ENCODE data around the gene SGSM1. TPM values are rescaled to one million over a fixed set of nuclear protein-coding genes. Genes with fewer than 3 reads are reported as not detected.

Gene SGSM1
- total and polyA plus RNA-seq, 10 of the 15 experiments (the other 5 are each of a cell fraction or from before 2014, with no cell fraction given) = not detected

- TF ChIP-seq EZH2 (IDR thresholded peaks at IDR 0.05; ENCODE audit: borderline replicate concordance, control insufficient read depth, low read depth, low read length) = no peak
- TF ChIP-seq NR2C1 (IDR thresholded peaks at IDR 0.05) = no peak
- no peak for TF ChIP-seq HDGF (IDR thresholded peaks at IDR 0.05)
- TF ChIP-seq ZNF207 (IDR thresholded peaks at IDR 0.05; ENCODE audit: borderline replicate concordance) = no peak
- TF ChIP-seq NFIC (IDR thresholded peaks at IDR 0.05; ENCODE audit: low read depth, low read length) = no peak
- TF ChIP-seq EP300 (IDR thresholded peaks at IDR 0.05; ENCODE audit: borderline replicate concordance in 1 of 2, control insufficient read depth in 1 of 2, low read depth in 2 of 2, low read length in 2 of 2) = no peak
- no peak for TF ChIP-seq POLR2AphosphoS5 (IDR thresholded peaks at IDR 0.05; ENCODE audit: low read length)
Measured at GRCh38 chr22:24975813-24976341, 169.9 kb downstream of the SGSM1 start (continued).

GRCh38 chr22:24976442-24977218, 170.6 kb downstream of the SGSM1 start:
- H3K9me3 ChIP-seq (replicated peaks; ENCODE audit: control insufficient read depth, insufficient read depth, low read length) = no peaks in the 10 kb centered on the region
- in situ Hi-C loops (cut with MboI) (no loop called here), intact Hi-C loops (cut with micrococcal nuclease; ENCODE audit: unreplicated experiment) (no loop called here)
- H3K27me3 ChIP-seq (replicated peaks in 1 of 2; ENCODE audit: control insufficient read depth in 2 of 2, insufficient read depth in 2 of 2, low read length in 1 of 2) = no peaks in the 10 kb centered on the region
- H3K4me3 ChIP-seq = no peak overlapping the region
- no peak overlapping the region for H3K27ac ChIP-seq (ENCODE audit: control insufficient read depth, insufficient read depth)
- RAD21 ChIA-PET (ENCODE audit: unreplicated experiment) = no interaction called here
- FAIRE-seq (no peak), DNase-seq (ENCODE audit: low read depth, low spot score) (no peak), ATAC-seq (no peak)
- no peaks in the 10 kb centered on the region for H3K4me1 ChIP-seq (ENCODE audit: control insufficient read depth, insufficient read depth, low read length)
- SMC1A ChIA-PET (ENCODE audit: uncharacterized antibody, unreplicated experiment) = no interaction called here
- POLR2A ChIA-PET = no interaction called here
- no peak overlapping the region for H3K9ac ChIP-seq (ENCODE audit: control insufficient read depth, insufficient read depth, low read length)
- CTCF ChIA-PET = no interaction called here
- no TSS peak for BruUV-seq (replicated peaks)
- no peaks in the 10 kb centered on the region for H3K79me2 ChIP-seq (ENCODE audit: control insufficient read depth, insufficient read depth, low read length)
- WGBS (ENCODE audit: insufficient coverage, insufficient replicate concordance, low lambda C conversion rate, missing lambda C conversion rate) = 31% methylated on average over 15 of the region's 18 CpGs
- H4K20me1 ChIP-seq (ENCODE audit: control insufficient read depth, insufficient read depth) = no peaks in the 10 kb centered on the region
- H3K4me2 ChIP-seq (ENCODE audit: control insufficient read depth, insufficient read depth) = no peak overlapping the region
- no peaks in the 10 kb centered on the region for H3K36me3 ChIP-seq (ENCODE audit: control insufficient read depth in 2 of 2, insufficient read depth in 2 of 2, low read length in 1 of 2)
- H2AFZ ChIP-seq (ENCODE audit: control insufficient read depth, low read depth, low read length) = no peak overlapping the region
- no peak for TF ChIP-seq POLR2A (IDR thresholded peaks at IDR 0.05; ENCODE audit: low read depth, low read length)
- TF ChIP-seq NR2F1 (conservative IDR thresholded peaks at IDR 0.05) = no peak
- no peak for TF ChIP-seq EZH2 (IDR thresholded peaks at IDR 0.05; ENCODE audit: borderline replicate concordance, control insufficient read depth, low read depth, low read length)
- TF ChIP-seq SP1 (IDR thresholded peaks at IDR 0.05; ENCODE audit: low read depth, low read length) = no peak
- no peak for TF ChIP-seq RELA (IDR thresholded peaks at IDR 0.05; ENCODE audit: borderline replicate concordance, partially characterized antibody)
- TF ChIP-seq NFIC (IDR thresholded peaks at IDR 0.05; ENCODE audit: low read depth, low read length) = no peak
- no peak for TF ChIP-seq RB1 (IDR thresholded peaks at IDR 0.05; ENCODE audit: borderline replicate concordance)

Small RNAs within 50 kb of the gene (small RNA-seq; reads per million reads assigned to genes)
- gene RF00275 = not detected

Other genes starting within 250 kb of the SGSM1 start
- 0.11 TPM in 2 replicates for gene LRRC75B, start 213.1 kb upstream of the SGSM1 start, total RNA-seq (2014; rRNA removed)
- gene LRRC75B, start 213.1 kb upstream of the SGSM1 start, total RNA-seq (2014; rRNA removed; fragmentation: Illumina TruSeq; extraction: Trizol) = 0.09 and 0.18 TPM in 2 replicates
- 0.24 and 0.26 TPM in 2 replicates for gene LRRC75B, start 213.1 kb upstream of the SGSM1 start, total RNA-seq (2021)
- gene LRRC75B, start 213.1 kb upstream of the SGSM1 start, polyA plus RNA-seq (2011; rRNA removed) = 0.68 and 0.98 TPM in 2 replicates
- gene LRRC75B, start 213.1 kb upstream of the SGSM1 start, polyA plus RNA-seq (2014; fragmentation: Illumina TruSeq; extraction: Trizol) = 0.09 TPM in 1 of 2 replicates, not detected in the other
- gene LRRC75B, start 213.1 kb upstream of the SGSM1 start, polyA plus RNA-seq (2014; fragmentation: Nextera tagmentation; extraction: Ambion mirVana) = not detected
- 0.56 and 0.66 TPM in 2 replicates for gene LRRC75B, start 213.1 kb upstream of the SGSM1 start, polyA plus RNA-seq (2014; rRNA removed)
- gene LRRC75B, start 213.1 kb upstream of the SGSM1 start, polyA plus RNA-seq (2016; fragmentation: Nextera tagmentation; extraction: Ambion mirVana) = under 1 TPM in 1 of 2 experiments, not detected in 1; 0.10 TPM
- 8.0 and 8.4 TPM in 2 replicates for gene GGT1, start 203.0 kb upstream of the SGSM1 start, total RNA-seq (2014; rRNA removed)
- 4.1 and 5.0 TPM in 2 replicates for gene GGT1, start 203.0 kb upstream of the SGSM1 start, total RNA-seq (2014; rRNA removed; fragmentation: Illumina TruSeq; extraction: Trizol)
- gene GGT1, start 203.0 kb upstream of the SGSM1 start, total RNA-seq (2021) = 11.8 and 13.9 TPM in 2 replicates
- gene GGT1, start 203.0 kb upstream of the SGSM1 start, polyA plus RNA-seq (2011; rRNA removed) = 8.5 and 26.6 TPM in 2 replicates
- 2.1 and 7.4 TPM in 2 replicates for gene GGT1, start 203.0 kb upstream of the SGSM1 start, polyA plus RNA-seq (2014; fragmentation: Illumina TruSeq; extraction: Trizol)
- 1 to 10 TPM in 1 of 2 experiments, under 1 TPM in 1; 0.47 to 1.4 TPM for gene GGT1, start 203.0 kb upstream of the SGSM1 start, polyA plus RNA-seq (2014; fragmentation: Nextera tagmentation; extraction: Ambion mirVana)
- gene GGT1, start 203.0 kb upstream of the SGSM1 start, polyA plus RNA-seq (2014; rRNA removed) = 11.3 and 11.6 TPM in 2 replicates
- gene GGT1, start 203.0 kb upstream of the SGSM1 start, polyA plus RNA-seq (2016; fragmentation: Nextera tagmentation; extraction: Ambion mirVana) = 10 to 100 TPM; 10.2 to 14.8 TPM
- gene PIWIL3, start 31.5 kb upstream of the SGSM1 start, total RNA-seq (2014; rRNA removed) = not detected in 2 replicates
- 0.04 TPM in 1 of 2 replicates, not detected in the other for gene PIWIL3, start 31.5 kb upstream of the SGSM1 start, total RNA-seq (2014; rRNA removed; fragmentation: Illumina TruSeq; extraction: Trizol)
- gene PIWIL3, start 31.5 kb upstream of the SGSM1 start, total RNA-seq (2021) = not detected in 2 replicates
- gene PIWIL3, start 31.5 kb upstream of the SGSM1 start, polyA plus RNA-seq (2011; rRNA removed) = not detected in 2 replicates
- gene PIWIL3, start 31.5 kb upstream of the SGSM1 start, polyA plus RNA-seq (2014; fragmentation: Illumina TruSeq; extraction: Trizol) = not detected in 2 replicates
- not detected for gene PIWIL3, start 31.5 kb upstream of the SGSM1 start, polyA plus RNA-seq (2014; fragmentation: Nextera tagmentation; extraction: Ambion mirVana)
- not detected in 2 replicates for gene PIWIL3, start 31.5 kb upstream of the SGSM1 start, polyA plus RNA-seq (2014; rRNA removed)
- gene PIWIL3, start 31.5 kb upstream of the SGSM1 start, polyA plus RNA-seq (2016; fragmentation: Nextera tagmentation; extraction: Ambion mirVana) = not detected
- not detected in 2 replicates for gene LHFPL7, start 140.5 kb downstream of the SGSM1 start, total RNA-seq (2014; rRNA removed)
- not detected in 2 replicates for gene LHFPL7, start 140.5 kb downstream of the SGSM1 start, total RNA-seq (2014; rRNA removed; fragmentation: Illumina TruSeq; extraction: Trizol)
- not detected in 2 replicates for gene LHFPL7, start 140.5 kb downstream of the SGSM1 start, total RNA-seq (2021)
- not detected in 2 replicates for gene LHFPL7, start 140.5 kb downstream of the SGSM1 start, polyA plus RNA-seq (2011; rRNA removed)
- gene LHFPL7, start 140.5 kb downstream of the SGSM1 start, polyA plus RNA-seq (2014; fragmentation: Illumina TruSeq; extraction: Trizol) = not detected in 2 replicates
- not detected for gene LHFPL7, start 140.5 kb downstream of the SGSM1 start, polyA plus RNA-seq (2014; fragmentation: Nextera tagmentation; extraction: Ambion mirVana)
- not detected in 2 replicates for gene LHFPL7, start 140.5 kb downstream of the SGSM1 start, polyA plus RNA-seq (2014; rRNA removed)
- gene LHFPL7, start 140.5 kb downstream of the SGSM1 start, polyA plus RNA-seq (2016; fragmentation: Nextera tagmentation; extraction: Ambion mirVana) = not detected
- gene KIAA1671, start 146.5 kb downstream of the SGSM1 start, total RNA-seq (2014; rRNA removed) = 0.16 and 0.28 TPM in 2 replicates
- gene KIAA1671, start 146.5 kb downstream of the SGSM1 start, total RNA-seq (2014; rRNA removed; fragmentation: Illumina TruSeq; extraction: Trizol) = 0.18 TPM in 2 replicates
- 0.53 and 0.82 TPM in 2 replicates for gene KIAA1671, start 146.5 kb downstream of the SGSM1 start, total RNA-seq (2021)
- gene KIAA1671, start 146.5 kb downstream of the SGSM1 start, polyA plus RNA-seq (2011; rRNA removed) = 2.2 and 2.7 TPM in 2 replicates
- 0.49 and 0.57 TPM in 2 replicates for gene KIAA1671, start 146.5 kb downstream of the SGSM1 start, polyA plus RNA-seq (2014; fragmentation: Illumina TruSeq; extraction: Trizol)
- under 1 TPM; 0.05 TPM for gene KIAA1671, start 146.5 kb downstream of the SGSM1 start, polyA plus RNA-seq (2014; fragmentation: Nextera tagmentation; extraction: Ambion mirVana)
- gene KIAA1671, start 146.5 kb downstream of the SGSM1 start, polyA plus RNA-seq (2014; rRNA removed) = 0.29 and 0.38 TPM in 2 replicates
- gene KIAA1671, start 146.5 kb downstream of the SGSM1 start, polyA plus RNA-seq (2016; fragmentation: Nextera tagmentation; extraction: Ambion mirVana) = under 1 TPM; 0.28 to 0.48 TPM

All from GM12878 (cell line).